DOHH2 (cell line): ENCODE measurements around the gene DZIP3.

Experiments used
- EZH2phosphoT487 ChIP-seq: fragments of 200-600 bp; sonication (generic); IDR thresholded peaks from 2 replicates; pipeline ENCODE4 v1.6.1; 2017; ENCODE audit warnings: borderline replicate concordance, mild to moderate bottlenecking, antibody characterized with exemption, low read length, moderate library complexity, mixed read lengths
- TF ChIP-seq, protein P1 (sequence below): fragments of 200-600 bp; sonication (generic); IDR thresholded peaks from one replicate; pipeline ENCODE4 v1.5.1; 2014; ENCODE audit warnings: antibody characterized with exemption, mild to moderate bottlenecking, low read depth, low read length; ENCODE audit not compliant: poor library complexity, severe bottlenecking

DNA sequence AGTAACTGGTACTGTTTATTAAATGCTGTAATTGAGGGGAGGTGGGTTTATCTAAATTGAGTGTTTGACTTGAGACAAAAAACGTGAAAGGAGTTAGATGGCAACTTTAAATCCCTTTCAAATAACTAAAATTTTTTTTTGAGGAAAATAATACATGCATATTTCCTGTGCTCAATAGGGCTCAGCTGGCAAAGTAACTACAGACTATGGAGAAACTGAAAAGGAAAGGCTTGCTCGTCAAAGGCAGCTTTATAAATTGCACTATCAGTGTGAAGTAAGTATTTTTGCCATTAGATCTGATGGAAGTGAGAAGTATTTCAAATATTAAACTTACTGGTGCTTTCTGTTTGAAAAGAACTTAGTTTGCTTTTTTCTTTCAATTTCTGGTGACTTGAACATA lies 72.2 kb downstream of the DZIP3 start:
- TF ChIP-seq, protein P1, sequence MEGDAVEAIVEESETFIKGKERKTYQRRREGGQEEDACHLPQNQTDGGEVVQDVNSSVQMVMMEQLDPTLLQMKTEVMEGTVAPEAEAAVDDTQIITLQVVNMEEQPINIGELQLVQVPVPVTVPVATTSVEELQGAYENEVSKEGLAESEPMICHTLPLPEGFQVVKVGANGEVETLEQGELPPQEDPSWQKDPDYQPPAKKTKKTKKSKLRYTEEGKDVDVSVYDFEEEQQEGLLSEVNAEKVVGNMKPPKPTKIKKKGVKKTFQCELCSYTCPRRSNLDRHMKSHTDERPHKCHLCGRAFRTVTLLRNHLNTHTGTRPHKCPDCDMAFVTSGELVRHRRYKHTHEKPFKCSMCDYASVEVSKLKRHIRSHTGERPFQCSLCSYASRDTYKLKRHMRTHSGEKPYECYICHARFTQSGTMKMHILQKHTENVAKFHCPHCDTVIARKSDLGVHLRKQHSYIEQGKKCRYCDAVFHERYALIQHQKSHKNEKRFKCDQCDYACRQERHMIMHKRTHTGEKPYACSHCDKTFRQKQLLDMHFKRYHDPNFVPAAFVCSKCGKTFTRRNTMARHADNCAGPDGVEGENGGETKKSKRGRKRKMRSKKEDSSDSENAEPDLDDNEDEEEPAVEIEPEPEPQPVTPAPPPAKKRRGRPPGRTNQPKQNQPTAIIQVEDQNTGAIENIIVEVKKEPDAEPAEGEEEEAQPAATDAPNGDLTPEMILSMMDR: no peak
- no peak for TF ChIP-seq EZH2phosphoT487
